K562 (cell line): ENCODE data around the gene DEF6. TPM values are rescaled to one million over a fixed set of nuclear protein-coding genes. Genes with fewer than 3 reads are reported as not detected.

Experiments
- FOXJ2 ChIP-seq: fragments of 200-800 bp; sonication (Bioruptor generic); IDR thresholded peaks from 2 replicates; pipeline ENCODE4 v1.6.1; 2016; ENCODE audit warnings: missing genetic modification characterization, missing compliant biosample characterization
- FOXJ3 ChIP-seq: sonication (generic); formaldehyde crosslinking; IDR thresholded peaks from 2 replicates; pipeline ENCODE4 v1.4.0; 2020; ENCODE audit warnings: mild to moderate bottlenecking, missing genetic modification reagents
- POLR2B ChIP-seq: fragments of 450-650 bp; IDR thresholded peaks from 2 replicates; pipeline ENCODE4 v1.6.1; 2018; ENCODE audit warnings: low read depth; ENCODE audit not compliant: partially characterized antibody
- POLR2H ChIP-seq: IDR thresholded peaks from 2 replicates; pipeline ENCODE4 v1.6.1; 2016; ENCODE audit warnings: missing genetic modification characterization, low read depth, mild to moderate bottlenecking, control low read depth, missing compliant biosample characterization, moderate library complexity
- TOE1 ChIP-seq, 2 experiments: fragments of 450-650 bp in 1 of 2; sonication (generic) in 1 of 2; formaldehyde crosslinking in 1 of 2; IDR thresholded peaks; 2 replicates each; pipeline versions ENCODE4 v1.7.1 to v1.8.0; 2016 to 2022; ENCODE audit warnings: borderline replicate concordance in 2 of 2, mild to moderate bottlenecking in 2 of 2, antibody characterized with exemption in 1 of 2, inconsistent platforms in 1 of 2, low read depth in 1 of 2, missing genetic modification reagents in 1 of 2, moderate library complexity in 1 of 2
- ZNF277 ChIP-seq: fragments of 250-450 bp; sonication (Bioruptor Pico); IDR thresholded peaks from 2 replicates; pipeline ENCODE4 v1.8.0; 2022; ENCODE audit warnings: inconsistent platforms, mild to moderate bottlenecking, moderate library complexity, borderline replicate concordance
- ZNF77 ChIP-seq: fragments of 250-450 bp; sonication (Bioruptor Pico); IDR thresholded peaks from 2 replicates; pipeline ENCODE4 v1.5.0; 2020
- polyA plus RNA-seq, 8 experiments: library from polyadenylated mRNA; depleted of rRNA in 4 of 8; stranded (reverse) in 5 of 8; unstranded in 3 of 8; fragments of >200 nt; fragmentation: Nextera tagmentation in 2 of 8; fragmentation: Illumina TruSeq in 1 of 8; extraction: Ambion mirVana in 2 of 8; extraction: Trizol in 1 of 8; gene quantifications; 2 replicates each; pipeline versions ENCODE4 v1.2.1 to v1.2.3, GENCODE V29; 2011 to 2014; ENCODE audit warnings: inconsistent platforms in 1 of 8, missing spikeins in 1 of 8
- total RNA-seq, 7 experiments: library from RNA; depleted of rRNA in 6 of 7; stranded (reverse); fragments of >200 nt in 6 of 7; fragmentation: Illumina TruSeq in 2 of 7; extraction: Trizol in 2 of 7; gene quantifications; 2 replicates each; pipeline versions ENCODE4 v1.2.1 to v1.2.3, GENCODE V29; 2011 to 2021; ENCODE audit warnings: low replicate concordance in 1 of 7
- TF ChIP-seq, protein P1 (sequence below): sonication (generic); formaldehyde crosslinking; IDR thresholded peaks from 2 replicates; pipeline ENCODE4 v1.8.0; 2022; ENCODE audit warnings: mild to moderate bottlenecking, missing genetic modification reagents, borderline replicate concordance
- TF ChIP-seq, protein P2 (sequence below), 2 experiments: fragments of 450-650 bp; IDR thresholded peaks; 2 replicates each; pipeline ENCODE4 v1.6.1; 2016; ENCODE audit warnings: mild to moderate bottlenecking in 2 of 2, borderline replicate concordance in 1 of 2, low read depth in 1 of 2, moderate library complexity in 1 of 2
- TF ChIP-seq, protein P3 (sequence below): fragments of 450-650 bp; formaldehyde crosslinking; IDR thresholded peaks from 2 replicates; pipeline ENCODE4 v1.4.0; 2020; ENCODE audit warnings: mild to moderate bottlenecking, moderate library complexity
- TF ChIP-seq, protein P4 (sequence below), 3 experiments: IDR thresholded peaks in 2 of 3; conservative IDR thresholded peaks in 1 of 3; 2 replicates each; pipeline ENCODE4 v1.5.1; 2011 to 2012; ENCODE audit warnings: low read length in 3 of 3, mild to moderate bottlenecking in 3 of 3, control low read depth in 2 of 3, improper control_type of control experiment in 1 of 3, inconsistent platforms in 1 of 3, low read depth in 1 of 3, mixed read lengths in 1 of 3, moderate library complexity in 1 of 3; ENCODE audit not compliant: insufficient read depth in 2 of 3

Gene DEF6
- total and polyA plus RNA-seq, 9 of the 15 experiments (the other 6 are each of a cell fraction or from before 2014, with no cell fraction given), result 1.3 to 44.6 (median 22.7) TPM

GRCh38 chr6:35359346-35359743 is 61.7 kb downstream of the DEF6 start (continued):
- TF ChIP-seq, protein P1, sequence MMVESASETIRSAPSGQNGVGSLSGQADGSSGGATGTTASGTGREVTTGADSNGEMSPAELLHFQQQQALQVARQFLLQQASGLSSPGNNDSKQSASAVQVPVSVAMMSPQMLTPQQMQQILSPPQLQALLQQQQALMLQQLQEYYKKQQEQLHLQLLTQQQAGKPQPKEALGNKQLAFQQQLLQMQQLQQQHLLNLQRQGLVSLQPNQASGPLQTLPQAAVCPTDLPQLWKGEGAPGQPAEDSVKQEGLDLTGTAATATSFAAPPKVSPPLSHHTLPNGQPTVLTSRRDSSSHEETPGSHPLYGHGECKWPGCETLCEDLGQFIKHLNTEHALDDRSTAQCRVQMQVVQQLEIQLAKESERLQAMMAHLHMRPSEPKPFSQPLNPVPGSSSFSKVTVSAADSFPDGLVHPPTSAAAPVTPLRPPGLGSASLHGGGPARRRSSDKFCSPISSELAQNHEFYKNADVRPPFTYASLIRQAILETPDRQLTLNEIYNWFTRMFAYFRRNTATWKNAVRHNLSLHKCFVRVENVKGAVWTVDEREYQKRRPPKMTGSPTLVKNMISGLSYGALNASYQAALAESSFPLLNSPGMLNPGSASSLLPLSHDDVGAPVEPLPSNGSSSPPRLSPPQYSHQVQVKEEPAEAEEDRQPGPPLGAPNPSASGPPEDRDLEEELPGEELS (CRISPR knock-in tag), result no peak
- TF ChIP-seq TOE1 (IDR thresholded peaks at IDR 0.05; ENCODE audit: borderline replicate concordance), result no peak
- no peak for TF ChIP-seq TOE1 (CRISPR knock-in tag; IDR thresholded peaks at IDR 0.05; ENCODE audit: borderline replicate concordance, low read depth)
- no peak for TF ChIP-seq POLR2H
- TF ChIP-seq ZNF277 (CRISPR knock-in tag), result no peak
- TF ChIP-seq FOXJ3 (CRISPR knock-in tag), result no peak
- TF ChIP-seq POLR2B, result no peak
- TF ChIP-seq, protein P2, sequence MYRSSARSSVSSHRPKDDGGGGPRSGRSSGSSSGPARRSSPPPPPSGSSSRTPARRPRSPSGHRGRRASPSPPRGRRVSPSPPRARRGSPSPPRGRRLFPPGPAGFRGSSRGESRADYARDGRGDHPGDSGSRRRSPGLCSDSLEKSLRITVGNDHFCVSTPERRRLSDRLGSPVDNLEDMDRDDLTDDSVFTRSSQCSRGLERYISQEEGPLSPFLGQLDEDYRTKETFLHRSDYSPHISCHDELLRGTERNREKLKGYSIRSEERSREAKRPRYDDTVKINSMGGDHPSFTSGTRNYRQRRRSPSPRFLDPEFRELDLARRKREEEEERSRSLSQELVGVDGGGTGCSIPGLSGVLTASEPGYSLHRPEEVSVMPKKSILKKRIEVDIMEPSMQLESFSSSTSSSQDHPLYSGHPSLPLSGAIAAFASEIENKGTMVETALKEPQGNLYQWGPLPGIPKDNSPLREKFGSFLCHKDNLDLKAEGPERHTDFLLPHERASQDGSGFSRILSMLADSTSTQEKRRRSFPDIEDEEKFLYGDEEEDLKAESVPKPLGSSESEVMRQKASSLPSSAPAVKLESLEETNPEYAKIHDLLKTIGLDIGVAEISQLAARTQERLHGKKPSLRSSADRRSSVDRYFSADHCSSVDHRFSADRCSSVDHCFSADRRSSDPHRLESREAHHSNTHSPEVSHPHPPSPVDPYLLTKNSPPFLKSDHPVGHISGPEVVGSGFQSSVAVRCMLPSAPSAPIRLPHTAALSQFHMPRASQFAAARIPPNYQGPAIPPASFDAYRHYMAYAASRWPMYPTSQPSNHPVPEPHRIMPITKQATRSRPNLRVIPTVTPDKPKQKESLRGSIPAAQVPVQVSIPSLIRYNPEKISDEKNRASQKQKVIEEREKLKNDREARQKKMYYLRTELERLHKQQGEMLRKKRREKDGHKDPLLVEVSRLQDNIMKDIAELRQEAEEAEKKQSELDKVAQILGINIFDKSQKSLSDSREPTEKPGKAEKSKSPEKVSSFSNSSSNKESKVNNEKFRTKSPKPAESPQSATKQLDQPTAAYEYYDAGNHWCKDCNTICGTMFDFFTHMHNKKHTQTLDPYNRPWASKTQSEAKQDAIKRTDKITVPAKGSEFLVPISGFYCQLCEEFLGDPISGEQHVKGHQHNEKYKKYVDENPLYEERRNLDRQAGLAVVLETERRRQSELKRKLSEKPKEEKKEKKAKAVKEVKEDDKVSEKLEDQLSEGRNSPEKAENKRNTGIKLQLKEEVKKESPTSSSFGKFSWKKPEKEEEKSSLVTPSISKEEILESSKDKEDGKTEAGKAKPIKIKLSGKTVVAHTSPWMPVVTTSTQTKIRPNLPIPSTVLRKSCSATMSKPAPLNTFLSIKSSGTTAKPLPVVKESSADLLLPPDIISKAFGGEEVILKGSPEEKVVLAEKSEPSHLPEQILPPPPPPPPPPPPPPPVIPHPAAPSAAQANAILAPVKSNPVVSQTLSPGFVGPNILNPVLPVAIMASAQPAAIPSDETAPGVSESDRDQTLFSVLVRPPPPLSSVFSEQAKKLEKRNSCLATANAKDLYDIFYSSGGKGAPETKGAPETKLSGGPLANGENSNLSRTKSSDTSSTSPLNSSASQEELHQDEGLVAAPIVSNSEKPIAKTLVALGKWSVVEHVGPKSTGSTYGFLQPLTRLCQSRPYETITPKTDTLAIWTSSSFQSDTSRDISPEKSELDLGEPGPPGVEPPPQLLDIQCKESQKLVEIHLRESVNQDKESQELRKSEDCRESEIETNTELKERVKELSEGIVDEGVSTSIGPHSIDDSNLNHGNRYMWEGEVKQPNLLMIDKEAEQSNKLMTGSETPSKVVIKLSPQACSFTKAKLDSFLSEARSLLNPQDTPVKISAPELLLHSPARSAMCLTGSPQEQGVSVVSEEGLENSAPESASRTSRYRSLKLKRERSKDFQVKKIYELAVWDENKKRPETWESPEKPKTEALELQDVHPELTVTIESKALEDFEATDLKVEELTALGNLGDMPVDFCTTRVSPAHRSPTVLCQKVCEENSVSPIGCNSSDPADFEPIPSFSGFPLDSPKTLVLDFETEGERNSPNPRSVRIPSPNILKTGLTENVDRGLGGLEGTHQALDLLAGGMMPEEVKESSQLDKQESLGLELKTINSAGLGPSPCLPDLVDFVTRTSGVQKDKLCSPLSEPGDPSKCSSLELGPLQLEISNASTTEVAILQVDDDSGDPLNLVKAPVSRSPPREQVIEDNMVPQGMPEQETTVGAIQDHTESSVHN (IDR thresholded peaks at IDR 0.05; ENCODE audit: borderline replicate concordance in 1 of 2, low read depth in 1 of 2), result no peak
- TF ChIP-seq, protein P3, sequence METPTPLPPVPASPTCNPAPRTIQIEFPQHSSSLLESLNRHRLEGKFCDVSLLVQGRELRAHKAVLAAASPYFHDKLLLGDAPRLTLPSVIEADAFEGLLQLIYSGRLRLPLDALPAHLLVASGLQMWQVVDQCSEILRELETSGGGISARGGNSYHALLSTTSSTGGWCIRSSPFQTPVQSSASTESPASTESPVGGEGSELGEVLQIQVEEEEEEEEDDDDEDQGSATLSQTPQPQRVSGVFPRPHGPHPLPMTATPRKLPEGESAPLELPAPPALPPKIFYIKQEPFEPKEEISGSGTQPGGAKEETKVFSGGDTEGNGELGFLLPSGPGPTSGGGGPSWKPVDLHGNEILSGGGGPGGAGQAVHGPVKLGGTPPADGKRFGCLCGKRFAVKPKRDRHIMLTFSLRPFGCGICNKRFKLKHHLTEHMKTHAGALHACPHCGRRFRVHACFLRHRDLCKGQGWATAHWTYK, result no peak
- TF ChIP-seq ZNF77 (CRISPR knock-in tag), result no peak
- no peak for TF ChIP-seq FOXJ2
- TF ChIP-seq, protein P4, sequence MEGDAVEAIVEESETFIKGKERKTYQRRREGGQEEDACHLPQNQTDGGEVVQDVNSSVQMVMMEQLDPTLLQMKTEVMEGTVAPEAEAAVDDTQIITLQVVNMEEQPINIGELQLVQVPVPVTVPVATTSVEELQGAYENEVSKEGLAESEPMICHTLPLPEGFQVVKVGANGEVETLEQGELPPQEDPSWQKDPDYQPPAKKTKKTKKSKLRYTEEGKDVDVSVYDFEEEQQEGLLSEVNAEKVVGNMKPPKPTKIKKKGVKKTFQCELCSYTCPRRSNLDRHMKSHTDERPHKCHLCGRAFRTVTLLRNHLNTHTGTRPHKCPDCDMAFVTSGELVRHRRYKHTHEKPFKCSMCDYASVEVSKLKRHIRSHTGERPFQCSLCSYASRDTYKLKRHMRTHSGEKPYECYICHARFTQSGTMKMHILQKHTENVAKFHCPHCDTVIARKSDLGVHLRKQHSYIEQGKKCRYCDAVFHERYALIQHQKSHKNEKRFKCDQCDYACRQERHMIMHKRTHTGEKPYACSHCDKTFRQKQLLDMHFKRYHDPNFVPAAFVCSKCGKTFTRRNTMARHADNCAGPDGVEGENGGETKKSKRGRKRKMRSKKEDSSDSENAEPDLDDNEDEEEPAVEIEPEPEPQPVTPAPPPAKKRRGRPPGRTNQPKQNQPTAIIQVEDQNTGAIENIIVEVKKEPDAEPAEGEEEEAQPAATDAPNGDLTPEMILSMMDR (IDR thresholded peaks at IDR 0.05 in 2 of 3, conservative IDR thresholded peaks at IDR 0.05 in 1 of 3; ENCODE audit: insufficient read depth in 2 of 3, low read depth in 1 of 3, low read length in 3 of 3), result no peak
